ENCODE data around the gene CLSTN2. TPM values are rescaled to one million over a fixed set of nuclear protein-coding genes. Genes with fewer than 3 reads are reported as not detected.

CLSTN2 gene
- total RNA-seq, 1 donor from 2014 or later: 143 TPM

DNA sequence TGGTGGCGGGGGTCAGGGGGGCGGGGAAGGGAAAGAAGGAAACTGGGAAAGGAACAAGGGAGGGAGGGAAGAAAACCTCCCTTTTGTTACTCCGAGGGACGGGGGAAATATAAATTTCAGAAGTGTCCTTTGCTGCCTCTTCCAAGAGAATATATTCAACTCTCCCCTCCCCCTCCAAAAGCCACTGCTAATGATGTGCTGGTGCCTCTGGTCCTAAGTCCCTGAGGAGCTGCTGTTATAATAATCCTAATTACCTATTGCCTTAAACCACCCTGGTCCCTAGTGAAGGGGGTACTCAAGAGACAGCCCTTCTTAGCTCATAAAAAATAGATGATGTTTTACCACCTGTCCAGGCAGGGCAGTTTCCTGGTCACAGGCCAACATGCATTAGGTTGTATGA lies 624.6 kb downstream of the CLSTN2 start:
- no peak for DNase-seq (ENCODE audit: extremely low spot score, unreplicated experiment)
- no peaks in the 10 kb centered on the region for H3K9me3 Mint-ChIP-seq (ENCODE audit: unreplicated experiment)
- no peak overlapping the region for H3K4me3 Mint-ChIP-seq (ENCODE audit: unreplicated experiment)
- peaks cover 47% of the 10 kb centered on the region for H3K36me3 Mint-ChIP-seq (ENCODE audit: unreplicated experiment)
- TF ChIP-seq, protein P1, sequence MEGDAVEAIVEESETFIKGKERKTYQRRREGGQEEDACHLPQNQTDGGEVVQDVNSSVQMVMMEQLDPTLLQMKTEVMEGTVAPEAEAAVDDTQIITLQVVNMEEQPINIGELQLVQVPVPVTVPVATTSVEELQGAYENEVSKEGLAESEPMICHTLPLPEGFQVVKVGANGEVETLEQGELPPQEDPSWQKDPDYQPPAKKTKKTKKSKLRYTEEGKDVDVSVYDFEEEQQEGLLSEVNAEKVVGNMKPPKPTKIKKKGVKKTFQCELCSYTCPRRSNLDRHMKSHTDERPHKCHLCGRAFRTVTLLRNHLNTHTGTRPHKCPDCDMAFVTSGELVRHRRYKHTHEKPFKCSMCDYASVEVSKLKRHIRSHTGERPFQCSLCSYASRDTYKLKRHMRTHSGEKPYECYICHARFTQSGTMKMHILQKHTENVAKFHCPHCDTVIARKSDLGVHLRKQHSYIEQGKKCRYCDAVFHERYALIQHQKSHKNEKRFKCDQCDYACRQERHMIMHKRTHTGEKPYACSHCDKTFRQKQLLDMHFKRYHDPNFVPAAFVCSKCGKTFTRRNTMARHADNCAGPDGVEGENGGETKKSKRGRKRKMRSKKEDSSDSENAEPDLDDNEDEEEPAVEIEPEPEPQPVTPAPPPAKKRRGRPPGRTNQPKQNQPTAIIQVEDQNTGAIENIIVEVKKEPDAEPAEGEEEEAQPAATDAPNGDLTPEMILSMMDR (IDR thresholded peaks at IDR 0.05): no peak
- peaks cover 8% of the 10 kb centered on the region for H3K4me1 Mint-ChIP-seq (ENCODE audit: unreplicated experiment)
- no peak overlapping the region for H3K27ac Mint-ChIP-seq (ENCODE audit: unreplicated experiment)
- H3K27me3 Mint-ChIP-seq (ENCODE audit: unreplicated experiment): no peaks in the 10 kb centered on the region

DNA sequence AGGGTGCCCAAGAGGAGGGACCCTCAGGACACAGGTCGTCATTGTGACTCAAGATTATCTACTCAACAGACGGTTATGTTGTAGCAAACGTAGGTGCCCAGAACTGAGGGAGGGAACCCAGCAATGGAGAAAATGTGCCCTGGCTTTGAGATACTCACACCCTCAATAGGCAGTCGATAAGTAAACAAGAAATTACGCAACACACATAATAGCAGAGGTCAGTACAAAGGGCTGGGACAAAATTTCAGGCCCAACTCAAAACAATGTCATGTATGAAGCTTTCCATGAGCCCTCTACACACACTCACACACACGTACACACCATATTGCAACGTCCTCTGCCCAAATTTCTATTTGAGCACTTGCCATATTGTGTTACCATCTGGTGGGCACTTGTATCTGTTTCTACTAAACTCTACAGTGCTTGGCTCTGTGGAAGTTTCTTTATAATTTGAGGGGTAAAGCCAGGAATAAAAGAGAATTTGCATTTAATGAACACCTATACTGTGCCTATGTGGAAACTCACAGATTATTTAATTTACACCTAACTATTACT lies 628.3 kb downstream of the CLSTN2 start:
- TF ChIP-seq, protein P1 (IDR thresholded peaks at IDR 0.05): no peak
- Mint-ChIP-seq H3K27ac (ENCODE audit: unreplicated experiment) (no peak overlapping the region), H3K4me3 (ENCODE audit: unreplicated experiment) (no peak overlapping the region), H3K36me3 (ENCODE audit: unreplicated experiment) (peaks cover 53% of the 10 kb centered on the region), H3K4me1 (ENCODE audit: unreplicated experiment) (peaks cover 8% of the 10 kb centered on the region), H3K9me3 (ENCODE audit: unreplicated experiment) (no peaks in the 10 kb centered on the region), H3K27me3 (ENCODE audit: unreplicated experiment) (no peaks in the 10 kb centered on the region)
- no peak for DNase-seq (ENCODE audit: extremely low spot score, unreplicated experiment)

DNA sequence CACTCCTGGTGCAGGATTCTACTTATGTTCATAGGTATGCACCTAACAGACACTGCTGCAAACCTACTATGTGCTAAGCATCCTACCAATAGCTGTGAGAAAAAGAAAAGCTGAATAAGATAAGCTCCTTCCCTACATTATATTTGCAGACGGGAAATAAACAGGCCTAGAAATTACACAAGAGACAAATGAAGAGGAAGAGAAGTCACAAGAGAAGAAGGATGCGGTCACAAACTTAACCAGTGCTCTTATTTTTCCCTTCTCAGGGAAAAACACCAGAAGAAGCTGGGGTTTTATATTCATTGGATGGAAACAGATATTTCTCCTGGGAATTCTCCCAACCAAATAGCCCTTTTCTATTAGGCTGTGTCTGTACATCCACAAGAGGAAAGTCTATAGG lies 633.1 kb downstream of the CLSTN2 start:
- Mint-ChIP-seq H3K9me3 (ENCODE audit: unreplicated experiment) (no peaks in the 10 kb centered on the region), H3K27ac (ENCODE audit: unreplicated experiment) (no peak overlapping the region)

DNA sequence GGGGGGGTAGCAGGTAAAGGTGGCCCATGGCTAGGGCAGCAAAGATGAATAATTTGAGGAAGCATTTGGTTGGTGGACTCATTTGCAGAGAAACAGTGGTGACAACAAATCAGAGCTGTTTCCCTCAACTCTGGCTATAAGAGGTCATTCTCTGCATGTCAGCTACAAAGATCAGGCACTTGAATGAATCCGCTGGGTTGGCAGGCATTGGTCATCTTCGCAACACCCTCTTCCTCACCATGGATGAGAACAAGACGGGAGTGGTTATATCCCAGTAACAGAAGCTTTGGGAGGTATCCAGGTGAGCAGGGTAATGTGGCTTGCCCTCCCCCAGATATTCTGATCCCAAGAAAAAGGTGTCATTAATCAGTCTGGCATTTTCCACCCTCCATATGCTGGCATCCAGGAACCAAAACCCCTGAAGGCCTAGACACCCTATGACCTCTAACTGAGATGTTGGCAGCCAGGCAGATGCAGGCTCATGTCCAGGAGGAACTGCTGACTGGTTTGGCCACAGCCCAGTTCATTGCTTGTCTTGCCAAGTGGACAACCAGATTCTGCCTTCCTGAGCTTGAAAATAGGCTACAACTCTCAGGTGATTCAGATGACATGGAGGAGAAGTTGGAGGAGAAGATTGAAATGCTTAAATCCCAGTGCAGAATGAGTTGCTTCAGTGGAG lies 634.0 kb downstream of the CLSTN2 start:
- Mint-ChIP-seq H3K4me1 (ENCODE audit: unreplicated experiment) (peaks cover 14% of the 10 kb centered on the region), H3K4me3 (ENCODE audit: unreplicated experiment) (no peak overlapping the region), H3K27me3 (ENCODE audit: unreplicated experiment) (no peaks in the 10 kb centered on the region), H3K9me3 (ENCODE audit: unreplicated experiment) (no peaks in the 10 kb centered on the region), H3K27ac (ENCODE audit: unreplicated experiment) (no peak overlapping the region), H3K36me3 (ENCODE audit: unreplicated experiment) (peaks cover 41% of the 10 kb centered on the region)
- TF ChIP-seq, protein P1 (IDR thresholded peaks at IDR 0.05): no peak
- no peak for DNase-seq (ENCODE audit: extremely low spot score, unreplicated experiment)

More for the DNA sequence above, 633.1 kb downstream of the CLSTN2 start:
- no peaks in the 10 kb centered on the region for H3K27me3 Mint-ChIP-seq (ENCODE audit: unreplicated experiment)
- DNase-seq (ENCODE audit: extremely low spot score, unreplicated experiment): no peak
- H3K36me3 Mint-ChIP-seq (ENCODE audit: unreplicated experiment): peaks cover 48% of the 10 kb centered on the region
- TF ChIP-seq, protein P1 (IDR thresholded peaks at IDR 0.05): no peak
- H3K4me3 Mint-ChIP-seq (ENCODE audit: unreplicated experiment): no peak overlapping the region
- H3K4me1 Mint-ChIP-seq (ENCODE audit: unreplicated experiment): peaks cover 14% of the 10 kb centered on the region

DNA sequence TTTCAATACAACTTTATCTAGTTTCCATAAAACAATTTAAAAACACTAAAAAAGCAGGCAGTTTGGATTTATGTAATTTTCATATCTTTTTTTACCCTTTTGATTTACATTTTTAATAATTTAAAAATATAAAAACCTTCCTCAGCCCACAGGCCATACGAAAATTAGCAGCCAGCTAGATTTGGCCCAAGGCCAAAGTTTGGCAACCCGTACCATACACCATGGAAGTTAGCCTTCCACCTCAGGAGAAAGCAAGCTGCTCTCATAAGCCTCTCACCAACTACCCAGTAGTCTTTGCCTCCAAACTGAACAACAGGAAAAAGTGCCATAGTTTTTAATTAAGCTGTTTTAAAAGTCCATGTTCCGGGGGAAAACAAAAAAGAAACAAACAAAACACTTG lies 635.6 kb downstream of the CLSTN2 start:
- no peak overlapping the region for H3K27ac Mint-ChIP-seq (ENCODE audit: unreplicated experiment)
- no peaks in the 10 kb centered on the region for H3K9me3 Mint-ChIP-seq (ENCODE audit: unreplicated experiment)
- no peaks in the 10 kb centered on the region for H3K27me3 Mint-ChIP-seq (ENCODE audit: unreplicated experiment)
- no peak overlapping the region for H3K4me3 Mint-ChIP-seq (ENCODE audit: unreplicated experiment)
- peaks cover 30% of the 10 kb centered on the region for H3K36me3 Mint-ChIP-seq (ENCODE audit: unreplicated experiment)
- no peak for DNase-seq (ENCODE audit: extremely low spot score, unreplicated experiment)
- TF ChIP-seq, protein P1 (IDR thresholded peaks at IDR 0.05): no peak
- H3K4me1 Mint-ChIP-seq (ENCODE audit: unreplicated experiment): peaks cover 14% of the 10 kb centered on the region

All from osteocyte (in vitro differentiated cells).